ENCODE results near the gene LY6G6D.

GRCh38 chr6:31763619-31763940 is 48.4 kb downstream of the LY6G6D start:
- TF ChIP-seq CTCF (conservative IDR thresholded peaks at IDR 0.05; ENCODE audit: low read depth, low read length) = no peak
- TF ChIP-seq EZH2 (IDR thresholded peaks at IDR 0.05; ENCODE audit: low read length, unreplicated experiment) = no peak
- TF ChIP-seq EZH2phosphoT487 (IDR thresholded peaks at IDR 0.05; ENCODE audit: borderline replicate concordance, low read length) = no peak

Data from PC-3 (cell line).